OCI-LY1 (cell line): ENCODE measurements around the gene NUDCD3.

ENCODE experiments used
- H2AFZ ChIP-seq: fragments of 200-600 bp; sonication (generic), shearing (Covaris generic); 2 replicates; pipeline ENCODE4 v1.6.0; 2014; ENCODE audit warnings: antibody characterized with exemption, mild to moderate bottlenecking, low read length
- H3F3A ChIP-seq: fragments of 200-600 bp; sonication (generic), shearing (Covaris generic); 2 replicates; pipeline ENCODE4 v1.6.0; 2014; ENCODE audit warnings: mild to moderate bottlenecking, antibody characterized with exemption, low read length, moderate library complexity; ENCODE audit not compliant: insufficient read depth
- H3K27ac ChIP-seq: fragments of 200-600 bp; sonication (generic); 2 replicates; pipeline ENCODE4 v1.5.1; 2014; ENCODE audit warnings: low read length, mixed run types, mild to moderate bottlenecking, low read depth; ENCODE audit not compliant: poor library complexity, severe bottlenecking
- H3K27me3 ChIP-seq: fragments of 200-600 bp; sonication (generic); 2 replicates; pipeline ENCODE4 v1.6.0; 2014; ENCODE audit warnings: antibody characterized with exemption, mild to moderate bottlenecking, low read length, moderate library complexity; ENCODE audit not compliant: insufficient read depth
- H3K36me3 ChIP-seq: fragments of 200-600 bp; sonication (generic); 2 replicates; pipeline ENCODE4 v1.6.1; 2014; ENCODE audit warnings: mild to moderate bottlenecking, antibody characterized with exemption, low read length, moderate library complexity, mixed read lengths; ENCODE audit not compliant: insufficient read depth
- H3K4me1 ChIP-seq: fragments of 200-600 bp; sonication (generic); 2 replicates; pipeline ENCODE4 v1.5.1; 2014; ENCODE audit warnings: mild to moderate bottlenecking, low read length, moderate library complexity; ENCODE audit not compliant: insufficient read depth, severe bottlenecking
- H3K4me2 ChIP-seq: fragments of 200-600 bp; sonication (generic), shearing (Covaris generic); 2 replicates; pipeline ENCODE4 v1.6.1; 2014; ENCODE audit warnings: low read length
- H3K4me3 ChIP-seq: fragments of 200-600 bp; sonication (generic); 2 replicates; pipeline ENCODE4 v1.5.1; 2014; ENCODE audit warnings: low read length, low read depth, mild to moderate bottlenecking, mixed read lengths; ENCODE audit not compliant: poor library complexity, severe bottlenecking
- H3K79me2 ChIP-seq: fragments of 200-600 bp; shearing (Covaris generic); 2 replicates; pipeline ENCODE4 v1.6.1; 2016; ENCODE audit warnings: mixed run types, low read length, mixed read lengths; ENCODE audit not compliant: insufficient read depth
- H3K9ac ChIP-seq: fragments of 200-600 bp; sonication (generic), shearing (Covaris generic); 2 replicates; pipeline ENCODE4 v1.6.1; 2014; ENCODE audit warnings: mild to moderate bottlenecking, low read length, mixed read lengths
- H3K9me2 ChIP-seq: fragments of 200-600 bp; sonication (generic), shearing (Covaris generic); 2 replicates; pipeline ENCODE4 v1.6.1; 2014; ENCODE audit warnings: low read depth, mild to moderate bottlenecking, low read length, mixed read lengths
- H3K9me3 ChIP-seq: fragments of 200-600 bp; shearing (Covaris generic); 2 replicates; pipeline ENCODE4 v1.6.1; 2014; ENCODE audit warnings: low read length, mixed read lengths
- H4K20me1 ChIP-seq: fragments of 200-600 bp; sonication (generic), shearing (Covaris generic); 2 replicates; pipeline ENCODE4 v1.6.0; 2016; ENCODE audit warnings: mild to moderate bottlenecking, low read length; ENCODE audit not compliant: insufficient read depth
- CTCF ChIP-seq: fragments of 200-600 bp; sonication (generic), shearing (Covaris generic); IDR thresholded peaks from 2 replicates; pipeline ENCODE4 v1.5.1; 2017; ENCODE audit warnings: mild to moderate bottlenecking, antibody characterized with exemption, low read length, moderate library complexity, mixed read lengths
- EZH2 ChIP-seq: fragments of 200-600 bp; sonication (generic), shearing (Covaris generic); IDR thresholded peaks from 2 replicates; pipeline ENCODE4 v1.8.0; 2017; ENCODE audit warnings: borderline replicate concordance, mixed run types, mild to moderate bottlenecking, antibody characterized with exemption, low read length, moderate library complexity, mixed read lengths

The NUDCD3 gene

DNA sequence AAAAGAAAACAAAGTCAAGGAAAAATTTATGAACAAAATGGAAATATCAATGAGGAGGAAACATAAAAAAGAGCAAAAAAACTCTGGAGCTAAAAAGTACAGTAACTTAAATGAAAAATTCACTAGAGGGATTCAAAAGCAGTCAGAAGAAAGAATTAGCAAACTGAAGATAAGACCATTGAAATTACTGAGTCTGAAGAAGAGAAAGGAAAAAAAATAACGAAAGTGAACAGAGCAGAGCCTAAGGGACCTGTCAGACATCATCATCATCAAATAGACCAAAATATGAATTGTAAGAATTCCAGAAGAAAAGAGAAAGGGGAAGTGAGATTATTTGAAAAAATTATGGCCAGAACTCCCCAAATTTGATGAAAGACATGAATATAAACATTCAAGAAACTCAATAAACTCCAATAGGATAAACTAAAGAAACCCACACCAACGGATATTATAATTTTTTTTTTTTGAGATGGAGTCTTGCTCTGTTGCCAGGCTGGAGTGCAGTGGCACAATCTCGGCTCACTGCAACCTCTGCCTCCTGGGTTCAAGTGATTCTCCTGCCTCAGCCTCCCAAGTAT lies 34.4 kb upstream of the NUDCD3 start:
- no peaks in the 10 kb centered on the region for H3F3A ChIP-seq
- no peaks in the 10 kb centered on the region for H3K9me2 ChIP-seq
- H4K20me1 ChIP-seq: no peaks in the 10 kb centered on the region
- no peak overlapping the region for H3K9ac ChIP-seq
- H3K4me3 ChIP-seq: no peak overlapping the region
- no peaks in the 10 kb centered on the region for H3K79me2 ChIP-seq
- 0 out of 2 replicates have a peak, but pooled peaks cover 5% of the 10 kb centered on the region for H3K9me3 ChIP-seq
- no peak overlapping the region for H2AFZ ChIP-seq
- no peak overlapping the region for H3K27ac ChIP-seq
- H3K27me3 ChIP-seq: peaks cover 12% of the 10 kb centered on the region
- TF ChIP-seq CTCF (no peak), EZH2 (no peak)
- no peaks in the 10 kb centered on the region for H3K4me1 ChIP-seq
- H3K4me2 ChIP-seq: no peak overlapping the region
- H3K36me3 ChIP-seq: no peaks in the 10 kb centered on the region

DNA sequence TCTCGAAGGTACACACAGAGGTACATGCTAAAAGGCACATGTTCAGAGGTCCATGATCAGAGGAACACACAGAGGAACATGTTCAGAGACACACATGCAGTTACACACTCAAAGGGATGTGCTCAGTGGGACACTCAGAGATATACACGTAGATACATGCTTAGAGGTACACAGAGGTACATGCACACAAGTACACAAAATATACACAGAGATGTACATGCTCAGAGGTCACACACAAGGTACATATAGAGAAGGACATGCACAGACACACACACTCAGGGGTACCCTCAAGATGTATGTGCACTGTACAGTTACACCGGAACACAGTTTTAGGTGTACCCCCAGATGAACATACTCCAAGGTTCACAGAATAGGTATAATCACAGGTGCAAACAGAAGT lies 31.9 kb upstream of the NUDCD3 start:
- H4K20me1 ChIP-seq: no peaks in the 10 kb centered on the region
- H3K27me3 ChIP-seq: peaks cover 17% of the 10 kb centered on the region
- H3K4me1 ChIP-seq: no peaks in the 10 kb centered on the region
- H3K9me3 ChIP-seq: 0 out of 2 replicates have a peak, but pooled peaks cover 5% of the 10 kb centered on the region
- no peaks in the 10 kb centered on the region for H3K79me2 ChIP-seq
- H3K9me2 ChIP-seq: no peaks in the 10 kb centered on the region
- H3K4me2 ChIP-seq: no peak overlapping the region
- H3K9ac ChIP-seq: no peak overlapping the region
- no peak for TF ChIP-seq CTCF
- TF ChIP-seq EZH2: no peak
- H3F3A ChIP-seq: no peaks in the 10 kb centered on the region
- no peak overlapping the region for H2AFZ ChIP-seq
- no peaks in the 10 kb centered on the region for H3K36me3 ChIP-seq
- no peak overlapping the region for H3K27ac ChIP-seq
- H3K4me3 ChIP-seq: no peak overlapping the region

DNA sequence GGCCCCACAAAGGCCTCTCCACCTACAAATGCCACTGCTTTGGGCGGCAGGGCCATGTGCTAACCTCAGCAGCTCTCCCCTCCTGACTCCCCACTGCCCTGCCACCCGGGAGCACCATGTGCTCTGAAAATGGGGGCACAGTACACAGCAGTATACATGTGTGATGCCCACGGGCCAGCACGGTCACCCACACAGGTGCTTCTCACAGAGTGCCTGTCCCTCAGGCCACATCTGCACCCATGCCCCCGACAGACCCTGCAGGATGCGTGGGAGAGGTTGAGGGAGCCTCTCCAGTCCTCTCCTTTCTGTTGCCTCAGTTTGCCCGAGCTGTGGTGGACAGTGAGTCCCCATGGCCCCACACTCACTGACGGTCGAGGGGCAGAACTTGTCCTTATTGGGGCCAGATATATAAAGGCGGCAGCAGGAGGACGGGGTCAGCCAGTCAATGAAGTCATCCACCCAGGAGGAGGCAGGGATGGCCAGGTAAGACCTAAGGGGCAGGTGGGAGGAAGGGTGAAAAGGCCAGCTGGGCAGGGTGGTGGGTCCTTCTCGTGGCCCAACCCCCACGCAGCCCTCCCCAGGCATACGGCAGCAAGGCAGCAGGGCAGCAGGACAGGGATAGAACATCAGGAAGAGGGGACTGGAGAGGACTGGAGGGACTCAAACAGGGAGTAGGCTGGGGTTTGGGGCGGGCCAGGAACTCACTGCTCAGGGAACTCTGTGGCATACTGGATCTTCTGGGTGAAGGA lies 31.1 kb upstream of the NUDCD3 start:
- Histone ChIP-seq H4K20me1 (no peaks in the 10 kb centered on the region), H3K4me1 (no peaks in the 10 kb centered on the region), H3K9me2 (no peaks in the 10 kb centered on the region), H3K79me2 (no peaks in the 10 kb centered on the region), H3F3A (no peaks in the 10 kb centered on the region), H3K4me3 (no peak overlapping the region), H3K9ac (no peak overlapping the region), H3K27ac (no peak overlapping the region), H3K36me3 (no peaks in the 10 kb centered on the region), H3K27me3 (peaks cover 17% of the 10 kb centered on the region), H3K4me2 (no peak overlapping the region), H2AFZ (no peak overlapping the region), H3K9me3 (0 out of 2 replicates have a peak, but pooled peaks cover 5% of the 10 kb centered on the region)
- TF ChIP-seq EZH2: no peak
- TF ChIP-seq CTCF: no peak
